Measurements from ENCODE around the gene PALMD. TPM values are rescaled to one million over a fixed set of nuclear protein-coding genes. Genes with fewer than 3 reads are reported as not detected.
A peak's percentile ranks its signal among the peaks of the same experiment; 100 is the strongest.

PALMD gene
- total and polyA plus RNA-seq, 2 donors from 2014 or later: 10.1 to 25.2 TPM

DNA sequence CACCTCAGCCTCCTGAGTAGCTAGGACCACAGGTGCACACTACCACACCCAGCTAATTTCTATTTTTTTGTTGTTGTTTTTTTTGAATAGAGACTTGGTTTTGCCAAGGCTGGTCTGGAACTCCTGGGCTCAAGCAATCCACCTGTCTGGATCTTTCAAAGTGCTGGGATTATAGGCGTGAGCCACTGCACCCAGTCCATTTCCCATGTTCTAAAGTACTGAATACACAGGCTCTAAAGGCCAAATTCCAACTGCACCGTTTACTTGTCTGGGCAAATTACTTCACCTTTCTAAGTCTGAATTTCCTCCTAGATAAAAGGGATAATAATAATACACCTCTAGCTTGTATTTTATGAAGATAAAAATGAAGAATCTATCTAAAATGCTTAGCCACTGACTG lies 80.9 kb downstream of the PALMD start:
- H3K4me3 ChIP-seq (ENCODE audit: low read length in 3 of 3): no peak overlapping the region
- no peak overlapping the region for H3K9ac ChIP-seq (ENCODE audit: low read length in 3 of 3)
- DNase-seq: no peak
- FAIRE-seq: no peak
- no peaks in the 10 kb centered on the region for H3K4me1 ChIP-seq (ENCODE audit: control insufficient read depth in 2 of 3, insufficient read depth in 2 of 3, low read depth in 1 of 3, low read length in 3 of 3)
- no peaks in the 10 kb centered on the region for H3K27me3 ChIP-seq (ENCODE audit: control insufficient read depth, insufficient read depth, low read length)
- no peaks in the 10 kb centered on the region for H3K9me3 ChIP-seq (ENCODE audit: control insufficient read depth in 2 of 3, insufficient read depth in 1 of 3, low read length in 3 of 3)
- H3K36me3 ChIP-seq (ENCODE audit: control insufficient read depth in 2 of 3, insufficient read depth in 3 of 3, low read length in 3 of 3): no peaks in the 10 kb centered on the region
- intact Hi-C loops (cut with DNase I): no loop called here
- TF ChIP-seq, protein P1, sequence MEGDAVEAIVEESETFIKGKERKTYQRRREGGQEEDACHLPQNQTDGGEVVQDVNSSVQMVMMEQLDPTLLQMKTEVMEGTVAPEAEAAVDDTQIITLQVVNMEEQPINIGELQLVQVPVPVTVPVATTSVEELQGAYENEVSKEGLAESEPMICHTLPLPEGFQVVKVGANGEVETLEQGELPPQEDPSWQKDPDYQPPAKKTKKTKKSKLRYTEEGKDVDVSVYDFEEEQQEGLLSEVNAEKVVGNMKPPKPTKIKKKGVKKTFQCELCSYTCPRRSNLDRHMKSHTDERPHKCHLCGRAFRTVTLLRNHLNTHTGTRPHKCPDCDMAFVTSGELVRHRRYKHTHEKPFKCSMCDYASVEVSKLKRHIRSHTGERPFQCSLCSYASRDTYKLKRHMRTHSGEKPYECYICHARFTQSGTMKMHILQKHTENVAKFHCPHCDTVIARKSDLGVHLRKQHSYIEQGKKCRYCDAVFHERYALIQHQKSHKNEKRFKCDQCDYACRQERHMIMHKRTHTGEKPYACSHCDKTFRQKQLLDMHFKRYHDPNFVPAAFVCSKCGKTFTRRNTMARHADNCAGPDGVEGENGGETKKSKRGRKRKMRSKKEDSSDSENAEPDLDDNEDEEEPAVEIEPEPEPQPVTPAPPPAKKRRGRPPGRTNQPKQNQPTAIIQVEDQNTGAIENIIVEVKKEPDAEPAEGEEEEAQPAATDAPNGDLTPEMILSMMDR (IDR thresholded peaks at IDR 0.05; ENCODE audit: borderline replicate concordance, extremely low read depth, insufficient read depth): no peak
- no peak overlapping the region for H3K27ac ChIP-seq (ENCODE audit: low read depth in 2 of 2, low read length in 2 of 2)

DNA sequence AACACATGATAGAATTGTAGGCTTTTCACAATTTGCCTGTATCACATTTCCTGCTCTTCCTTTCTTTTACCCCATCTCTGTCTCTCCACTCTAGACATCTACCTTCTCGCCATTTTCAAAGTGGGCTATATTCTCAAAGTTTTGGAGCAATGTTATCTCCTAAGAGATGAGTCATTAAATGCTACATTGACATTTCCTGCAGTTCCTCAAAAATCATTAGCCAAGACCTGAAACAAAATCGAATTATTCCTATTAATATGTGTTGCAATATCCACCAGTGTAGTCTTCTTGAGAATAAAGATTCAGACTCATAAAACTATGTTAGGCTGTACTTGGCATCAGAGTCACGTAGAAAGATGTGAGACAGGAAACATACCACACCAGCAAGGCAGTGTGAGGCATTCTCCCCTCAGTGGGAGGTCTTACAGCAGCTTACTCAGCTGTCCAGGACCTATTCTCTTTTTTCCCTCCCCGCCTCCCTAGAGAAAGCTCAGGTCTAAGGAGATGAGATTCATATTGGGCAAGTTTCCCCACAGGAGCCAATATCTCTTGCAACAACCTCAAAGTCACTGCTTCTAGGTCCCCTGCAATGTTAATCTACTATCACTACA lies 81.8 kb downstream of the PALMD start:
- no peak for FAIRE-seq
- no peaks in the 10 kb centered on the region for H3K9me3 ChIP-seq (ENCODE audit: control insufficient read depth in 2 of 3, insufficient read depth in 1 of 3, low read length in 3 of 3)
- peak overlapping the region in 1 of 2 donors; percentile 67 for H3K27ac ChIP-seq (ENCODE audit: low read depth in 2 of 2, low read length in 2 of 2)
- H3K4me3 ChIP-seq (ENCODE audit: low read length in 3 of 3): peak overlapping the region in 2 of 3 donors; percentile 14 to 32
- intact Hi-C loops (cut with DNase I): no loop called here
- no peaks in the 10 kb centered on the region for H3K27me3 ChIP-seq (ENCODE audit: control insufficient read depth, insufficient read depth, low read length)
- no peaks in the 10 kb centered on the region for H3K36me3 ChIP-seq (ENCODE audit: control insufficient read depth in 2 of 3, insufficient read depth in 3 of 3, low read length in 3 of 3)
- TF ChIP-seq, protein P1 (IDR thresholded peaks at IDR 0.05; ENCODE audit: borderline replicate concordance, extremely low read depth, insufficient read depth): no peak
- H3K4me1 ChIP-seq (ENCODE audit: control insufficient read depth in 2 of 3, insufficient read depth in 2 of 3, low read depth in 1 of 3, low read length in 3 of 3): no peaks in the 10 kb centered on the region
- no peak overlapping the region for H3K9ac ChIP-seq (ENCODE audit: low read length in 3 of 3)
- no peak for DNase-seq

DNA sequence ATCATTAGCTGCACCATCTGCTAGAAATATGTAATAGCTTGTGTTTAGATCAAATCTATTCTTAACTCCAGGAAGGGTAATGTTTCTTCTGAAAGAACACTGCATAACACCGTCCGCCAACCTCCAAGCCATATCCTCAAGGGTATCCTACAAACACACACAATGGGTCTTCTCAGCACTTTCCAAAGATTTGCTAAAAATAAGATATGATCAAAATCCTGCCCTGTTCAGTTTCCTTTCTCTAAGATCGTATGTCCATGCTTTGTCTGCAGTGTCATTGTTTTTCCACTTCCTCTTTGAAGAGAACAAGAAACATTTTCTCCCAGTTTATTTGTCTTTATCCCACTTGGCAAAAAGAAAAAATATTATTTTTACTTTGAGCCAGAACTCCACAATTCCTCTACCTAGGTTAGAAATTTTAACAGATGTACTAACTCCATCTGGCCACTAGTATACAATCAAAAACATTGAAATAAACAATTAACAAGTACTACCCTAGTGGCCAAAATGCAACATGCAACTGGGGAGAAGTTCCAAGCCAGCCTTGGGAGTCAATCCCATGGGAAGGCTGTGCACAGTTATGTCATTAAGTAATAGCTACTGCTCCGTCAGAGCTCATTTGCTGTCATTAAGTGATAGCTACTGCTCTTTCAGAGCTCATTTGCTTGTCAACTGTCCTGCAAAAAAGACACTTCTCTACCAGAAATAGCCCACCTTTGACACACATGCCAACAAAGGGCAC lies 82.8 kb downstream of the PALMD start:
- Histone ChIP-seq H3K27me3 (ENCODE audit: control insufficient read depth, insufficient read depth, low read length) (no peaks in the 10 kb centered on the region), H3K9ac (ENCODE audit: low read length in 3 of 3) (no peak overlapping the region), H3K9me3 (ENCODE audit: control insufficient read depth in 2 of 3, insufficient read depth in 1 of 3, low read length in 3 of 3) (no peaks in the 10 kb centered on the region), H3K36me3 (ENCODE audit: control insufficient read depth in 2 of 3, insufficient read depth in 3 of 3, low read length in 3 of 3) (no peaks in the 10 kb centered on the region), H3K4me1 (ENCODE audit: control insufficient read depth in 2 of 3, insufficient read depth in 2 of 3, low read depth in 1 of 3, low read length in 3 of 3) (no peaks in the 10 kb centered on the region), H3K4me3 (ENCODE audit: low read length in 3 of 3) (peak overlapping the region in 1 of 3 donors; percentile 32), H3K27ac (ENCODE audit: low read depth in 2 of 2, low read length in 2 of 2) (peak overlapping the region; percentile 29 to 67)
- DNase-seq (no peak), FAIRE-seq (no peak)
- intact Hi-C loops (cut with DNase I): no loop called here
- TF ChIP-seq, protein P1 (IDR thresholded peaks at IDR 0.05; ENCODE audit: borderline replicate concordance, extremely low read depth, insufficient read depth): peak; percentile 9
